Mesangial cell (primary cell): Measurements from ENCODE around the gene IFNA4. TPM values are rescaled to one million over a fixed set of nuclear protein-coding genes. Genes with fewer than 3 reads are reported as not detected.

Source experiments
- total RNA-seq: library from RNA; depleted of rRNA; stranded (reverse); fragments of >200 nt; gene quantifications from 2 replicates; pipeline ENCODE4 v1.2.3, GENCODE V29; 2015

Gene IFNA4
- total RNA-seq = not detected in 2 replicates

GRCh38 chr9:21187487-21187886, at the start of gene IFNA4:
IFNA4 (minus strand) TSS chr9:21187587; CDS start chr9:21187531, 56 bp downstream.

GRCh38 chr9:21228122-21228521, 40.7 kb upstream of the IFNA4 start, which contains the start of gene IFNA17:
IFNA17 (minus strand) TSS chr9:21228222; CDS start chr9:21228173, 49 bp downstream.

GRCh38 chr9:21217211-21217610, 29.8 kb upstream of the IFNA4 start, which contains the start of gene IFNA16:
IFNA16 (minus strand) TSS chr9:21217311; CDS start chr9:21217305, 6 bp downstream.

GRCh38 chr9:21207043-21207442, 19.7 kb upstream of the IFNA4 start, which contains the start of gene IFNA10:
IFNA10 (minus strand) TSS chr9:21207143; CDS start chr9:21207097, 46 bp downstream.

DNA sequence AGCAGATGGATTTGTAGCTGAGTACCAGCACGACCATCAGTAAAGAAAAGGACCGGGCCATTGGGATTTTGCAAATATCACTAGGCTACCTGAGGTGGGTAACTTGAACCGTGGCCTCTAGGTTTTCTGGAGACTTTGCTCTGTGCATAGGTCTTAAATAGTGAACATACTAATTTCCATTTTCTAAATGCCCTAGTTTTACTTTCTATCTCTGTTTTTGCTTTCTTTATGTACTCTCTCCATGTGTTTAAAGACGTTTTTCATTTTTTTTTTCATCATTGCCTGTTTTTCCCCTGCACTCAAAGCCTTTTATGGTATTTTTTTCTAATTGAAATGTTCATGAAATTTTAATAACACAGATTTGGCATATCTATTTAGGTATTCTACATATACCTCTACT, 14.7 kb upstream of the IFNA4 start, which contains the start of gene IFNA7:
Gene IFNA7, minus strand, starts transcription at position 101 of the 400 bp plus-strand sequence. Its CDS starts 40 bp downstream, at position 61.

GRCh38 chr9:21166560-21166959, 20.8 kb downstream of the IFNA4 start, which contains the start of gene IFNA21:
IFNA21 (minus strand) TSS chr9:21166660; CDS start chr9:21166612, 48 bp downstream.

GRCh38 chr9:21141427-21141882, 45.9 kb downstream of the IFNA4 start, which contains the start of gene IFNW1:
IFNW1 (minus strand) TSS chr9:21141832; CDS start chr9:21141570, 262 bp downstream.

Other genes starting within 250 kb of the IFNA4 start
- 2.1 and 2.4 TPM in 2 replicates for gene HACD4, start 155.9 kb downstream of the IFNA4 start, total RNA-seq
- gene IFNB1, start 109.6 kb downstream of the IFNA4 start, total RNA-seq = not detected in 2 replicates
- gene IFNW1, start 45.8 kb downstream of the IFNA4 start, total RNA-seq = not detected in 2 replicates
- not detected in 2 replicates for gene IFNA21, start 20.9 kb downstream of the IFNA4 start, total RNA-seq
- not detected in 2 replicates for gene IFNA7, start 14.6 kb upstream of the IFNA4 start, total RNA-seq
- gene IFNA10, start 19.6 kb upstream of the IFNA4 start, total RNA-seq = not detected in 2 replicates
- gene IFNA16, start 29.7 kb upstream of the IFNA4 start, total RNA-seq = not detected in 2 replicates
- gene IFNA17, start 40.6 kb upstream of the IFNA4 start, total RNA-seq = not detected in 2 replicates
- gene IFNA14, start 52.4 kb upstream of the IFNA4 start, total RNA-seq = not detected in 2 replicates
- not detected in 2 replicates for gene IFNA5, start 117.7 kb upstream of the IFNA4 start, total RNA-seq
- 17.1 and 19.6 TPM in 2 replicates for gene KLHL9, start 147.8 kb upstream of the IFNA4 start, total RNA-seq
- not detected in 2 replicates for gene IFNA6, start 163.3 kb upstream of the IFNA4 start, total RNA-seq
- gene IFNA13, start 180.5 kb upstream of the IFNA4 start, total RNA-seq = not detected in 2 replicates
- gene IFNA2, start 197.8 kb upstream of the IFNA4 start, total RNA-seq = not detected in 2 replicates
- not detected in 2 replicates for gene IFNA8, start 221.5 kb upstream of the IFNA4 start, total RNA-seq